RWPE2 (cell line): ENCODE results near the gene TCERG1L.

ENCODE experiments used
- ATAC-seq: fragments of 200-7000 bp; cut with Tn5 transposase; 3 replicates; pipeline ENCODE4 v1.9.1; 2021; ENCODE audit warnings: low read depth
- DNase-seq: peaks from one replicate; pipeline ENCODE4 v3.0.0-alpha.2; 2020; ENCODE audit warnings: low spot score
- H3K27ac ChIP-seq: fragments of 450-650 bp; 2 replicates; pipeline ENCODE4 v1.5.1; 2017; ENCODE audit warnings: mild to moderate bottlenecking; ENCODE audit not compliant: poor library complexity, severe bottlenecking
- H3K27me3 ChIP-seq: fragments of 250-450 bp; sonication (Bioruptor Pico); 2 replicates; pipeline ENCODE4 v1.5.1; 2021; ENCODE audit warnings: mild to moderate bottlenecking, moderate library complexity; ENCODE audit not compliant: insufficient read depth, poor library complexity, severe bottlenecking
- H3K36me3 ChIP-seq: fragments of 250-450 bp; sonication (Bioruptor Pico); 2 replicates; pipeline ENCODE4 v1.5.1; 2020; ENCODE audit warnings: low read depth, mild to moderate bottlenecking, moderate library complexity
- H3K4me1 ChIP-seq: fragments of 250-450 bp; sonication (Bioruptor Pico); 2 replicates; pipeline ENCODE4 v1.5.1; 2021; ENCODE audit warnings: mild to moderate bottlenecking, moderate library complexity; ENCODE audit not compliant: insufficient read depth, poor library complexity, severe bottlenecking
- H3K4me3 ChIP-seq: fragments of 250-450 bp; sonication (Bioruptor Pico); 2 replicates; pipeline ENCODE4 v1.5.1; 2021; ENCODE audit warnings: mild to moderate bottlenecking, moderate library complexity; ENCODE audit not compliant: severe bottlenecking
- H3K9me3 ChIP-seq: fragments of 250-450 bp; sonication (Bioruptor Pico); 2 replicates; pipeline ENCODE4 v1.5.1; 2021; ENCODE audit warnings: mild to moderate bottlenecking, moderate library complexity; ENCODE audit not compliant: severe bottlenecking
- CTCF ChIP-seq: fragments of 450-650 bp; IDR thresholded peaks from one replicate; pipeline ENCODE4 v1.5.1; 2017; ENCODE audit warnings: mild to moderate bottlenecking, moderate library complexity; ENCODE audit not compliant: poor library complexity, severe bottlenecking

Gene TCERG1L

GRCh38 chr10:131061216-131061615 is 250.3 kb downstream of the TCERG1L start:
- no peak for TF ChIP-seq CTCF

GRCh38 chr10:131059881-131060280 is 251.6 kb downstream of the TCERG1L start:
- no peak for ATAC-seq
- Histone ChIP-seq H3K36me3 (no peaks in the 10 kb centered on the region), H3K4me1 (no peaks in the 10 kb centered on the region), H3K27me3 (no peaks in the 10 kb centered on the region), H3K4me3 (no peak overlapping the region), H3K9me3 (no peaks in the 10 kb centered on the region), H3K27ac (no peak overlapping the region)
- DNase-seq = no peak
- TF ChIP-seq CTCF = no peak

More at GRCh38 chr10:131061216-131061615, 250.3 kb downstream of the TCERG1L start:
- no peaks in the 10 kb centered on the region for H3K4me1 ChIP-seq
- H3K9me3 ChIP-seq = no peaks in the 10 kb centered on the region
- DNase-seq (no peak), ATAC-seq (no peak)
- H3K27me3 ChIP-seq = no peaks in the 10 kb centered on the region
- H3K27ac ChIP-seq = no peak overlapping the region
- H3K36me3 ChIP-seq = no peaks in the 10 kb centered on the region
- H3K4me3 ChIP-seq = no peak overlapping the region

GRCh38 chr10:131058799-131059198 is 252.7 kb downstream of the TCERG1L start:
- no peaks in the 10 kb centered on the region for H3K36me3 ChIP-seq
- DNase-seq = no peak
- no peak overlapping the region for H3K27ac ChIP-seq
- no peaks in the 10 kb centered on the region for H3K27me3 ChIP-seq
- no peak for TF ChIP-seq CTCF
- ATAC-seq = no peak
- no peaks in the 10 kb centered on the region for H3K9me3 ChIP-seq
- H3K4me1 ChIP-seq = no peaks in the 10 kb centered on the region
- H3K4me3 ChIP-seq = no peak overlapping the region

GRCh38 chr10:131056781-131057180 is 254.7 kb downstream of the TCERG1L start:
- H3K27ac ChIP-seq = no peak overlapping the region
- H3K4me3 ChIP-seq = no peak overlapping the region
- TF ChIP-seq CTCF = no peak
- H3K36me3 ChIP-seq = no peaks in the 10 kb centered on the region
- no peaks in the 10 kb centered on the region for H3K27me3 ChIP-seq
- DNase-seq = no peak
- peaks cover 5% of the 10 kb centered on the region for H3K9me3 ChIP-seq
- ATAC-seq = no peak
- H3K4me1 ChIP-seq = no peaks in the 10 kb centered on the region

GRCh38 chr10:131056091-131056579 is 255.4 kb downstream of the TCERG1L start:
- Histone ChIP-seq H3K4me1 (no peaks in the 10 kb centered on the region), H3K27me3 (no peaks in the 10 kb centered on the region), H3K27ac (no peak overlapping the region), H3K36me3 (no peaks in the 10 kb centered on the region), H3K9me3 (peaks cover 5% of the 10 kb centered on the region), H3K4me3 (no peak overlapping the region)
- ATAC-seq (no peak), DNase-seq (no peak)
- no peak for TF ChIP-seq CTCF
